Bronchial epithelial cell (primary cell): ENCODE data around the gene ZMYND8. TPM values are rescaled to one million over a fixed set of nuclear protein-coding genes. Genes with fewer than 3 reads are reported as not detected.
"Not testable (repeated sequence)": the region's sequence is repeated elsewhere in the genome, so short reads cannot be mapped to it uniquely, and the experiment has no call there.

ENCODE experiments used
- DNase-seq: peaks from one replicate; pipeline ENCODE4 v3.0.0-alpha.2; 2010; ENCODE audit warnings: low read depth
- FAIRE-seq: peaks from 2 replicates; lab custom pipeline; 2011; peaks lifted over from hg19 to GRCh38; lab: Jason Lieb, UNC
- H3K27me3 ChIP-seq: 2 replicates; pipeline ENCODE4 v1.5.1; 2011; ENCODE audit warnings: low read length; ENCODE audit not compliant: control insufficient read depth, insufficient read depth
- H3K36me3 ChIP-seq: 2 replicates; pipeline ENCODE4 v1.5.1; 2011; ENCODE audit warnings: low read length; ENCODE audit not compliant: control insufficient read depth, insufficient read depth
- H3K4me3 ChIP-seq: 2 replicates; pipeline ENCODE4 v1.5.1; 2011; ENCODE audit warnings: mild to moderate bottlenecking, low read depth, low read length, control low read depth
- CTCF ChIP-seq: IDR thresholded peaks from 2 replicates; pipeline ENCODE4 v1.5.1; 2011; ENCODE audit warnings: mild to moderate bottlenecking, moderate library complexity, low read length, control low read depth, inconsistent platforms; ENCODE audit not compliant: insufficient read depth, severe bottlenecking
- total RNA-seq: library from RNA; depleted of rRNA; stranded (reverse); fragments of >200 nt; gene quantifications from 2 replicates; pipeline ENCODE4 v1.2.1, GENCODE V29; 2014

Gene ZMYND8
- total RNA-seq, 1 donor from 2014 or later = 13.4 TPM

- H3K4me3 ChIP-seq = no peak overlapping the region
- DNase-seq (no peak), FAIRE-seq (no peak)
- no peak for TF ChIP-seq CTCF
- peaks cover 38% of the 10 kb centered on the region for H3K36me3 ChIP-seq
- no peaks in the 10 kb centered on the region for H3K27me3 ChIP-seq
Observed at GRCh38 chr20:47241345-47241781, 115.1 kb downstream of the ZMYND8 start.

- H3K27me3 ChIP-seq, H3K4me3 ChIP-seq, FAIRE-seq, DNase-seq: not testable (repeated sequence)
- H3K36me3 ChIP-seq = peaks cover 35% of the 10 kb centered on the region
Observed at GRCh38 chr20:47240096-47240495, 116.4 kb downstream of the ZMYND8 start.

- DNase-seq (no peak), FAIRE-seq (no peak)
- no peak for TF ChIP-seq CTCF
- no peaks in the 10 kb centered on the region for H3K27me3 ChIP-seq
- H3K36me3 ChIP-seq = peaks cover 36% of the 10 kb centered on the region
- no peak overlapping the region for H3K4me3 ChIP-seq
Observed at GRCh38 chr20:47239719-47240067, 116.8 kb downstream of the ZMYND8 start.

DNA sequence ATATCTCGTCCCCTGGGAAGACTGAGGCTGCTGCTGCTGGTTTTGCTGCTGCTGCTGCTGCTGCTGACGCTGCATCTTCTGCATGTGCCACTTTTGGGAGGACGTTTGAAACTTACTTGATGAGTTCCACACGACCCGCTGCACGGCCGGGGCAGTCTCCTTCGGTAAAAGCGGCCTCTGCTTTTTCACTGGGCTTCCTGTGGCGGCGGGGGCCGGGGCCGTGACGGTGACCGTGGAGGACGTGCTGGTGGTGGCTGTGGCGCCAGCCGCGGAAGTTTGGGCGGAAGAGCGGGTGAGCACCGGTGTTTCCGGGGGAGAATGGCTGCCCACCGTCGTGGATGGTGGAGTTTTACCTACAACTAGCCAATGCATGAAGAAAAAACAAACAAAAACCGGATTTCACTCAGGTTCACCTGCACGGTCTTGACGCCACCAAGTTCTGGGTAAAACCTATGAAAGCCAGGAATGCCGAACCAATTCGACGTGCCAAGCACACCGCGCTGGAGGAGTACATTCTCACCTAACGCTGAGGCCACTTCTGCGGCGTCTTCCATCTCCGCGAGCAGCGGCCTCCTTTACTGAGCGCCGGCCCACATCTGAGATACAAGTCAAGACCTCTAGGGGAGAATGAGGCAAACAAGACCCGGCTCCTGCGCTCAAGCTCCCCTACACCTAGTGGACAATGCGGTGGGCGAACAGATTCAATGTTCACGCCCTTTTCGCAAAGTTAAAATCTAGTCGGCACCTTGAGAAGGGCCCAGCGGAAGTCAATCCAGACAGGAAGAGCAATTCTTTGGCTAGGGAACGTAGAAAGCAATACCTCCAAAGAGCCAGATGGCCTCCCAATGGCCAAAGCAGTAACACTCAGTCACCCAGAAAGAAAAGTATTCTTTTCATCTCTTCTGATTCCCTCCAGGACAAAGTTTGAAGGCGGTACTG is 117.5 kb downstream of the ZMYND8 start:
- no peak for DNase-seq
- H3K4me3 ChIP-seq = no peak overlapping the region
- FAIRE-seq = no peak
- TF ChIP-seq CTCF = no peak
- peaks cover 36% of the 10 kb centered on the region for H3K36me3 ChIP-seq
- H3K27me3 ChIP-seq = no peaks in the 10 kb centered on the region

DNA sequence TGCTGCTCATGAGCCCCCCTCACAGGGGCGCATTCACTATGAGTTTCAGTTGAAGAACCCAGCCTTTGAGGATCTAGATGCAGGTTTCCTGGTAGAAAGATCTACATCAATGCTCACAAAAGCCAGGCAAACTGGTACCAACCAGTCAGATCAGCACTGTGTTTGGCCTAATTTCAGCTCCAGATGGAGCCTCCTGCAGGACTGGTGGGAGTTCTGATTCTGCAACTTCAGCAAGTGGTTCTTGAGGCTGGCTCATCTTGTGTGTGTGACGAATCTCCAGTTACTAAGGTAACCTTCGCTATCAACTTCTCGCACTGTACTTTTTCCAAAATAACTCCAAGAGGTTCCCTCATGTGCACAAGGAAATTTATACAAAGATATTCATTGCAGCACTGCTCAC is 118.8 kb downstream of the ZMYND8 start:
- no peak for FAIRE-seq
- Histone ChIP-seq H3K27me3 (no peaks in the 10 kb centered on the region), H3K4me3 (no peak overlapping the region), H3K36me3 (peaks cover 39% of the 10 kb centered on the region)
- DNase-seq = no peak
- no peak for TF ChIP-seq CTCF

GRCh38 chr20:47236639-47236900 is 119.9 kb downstream of the ZMYND8 start:
- TF ChIP-seq CTCF = no peak
- Histone ChIP-seq H3K4me3 (no peak overlapping the region), H3K27me3 (no peaks in the 10 kb centered on the region), H3K36me3 (peaks cover 39% of the 10 kb centered on the region)
- no peak for DNase-seq
- FAIRE-seq = no peak
